K562 treated with DMSO at 1 percent for 48 hours (cell line): ENCODE results near the gene RBMX2. TPM values are rescaled to one million over a fixed set of nuclear protein-coding genes. Genes with fewer than 3 reads are reported as not detected.

ENCODE experiments used
- total RNA-seq: library from RNA; unstranded; fragments of 300-600 nt; gene quantifications from 2 replicates; pipeline ENCODE4 v1.2.3, GENCODE V29; 2022; ENCODE audit warnings: low replicate concordance; ENCODE audit errors: extremely low read depth

RBMX2 gene
- not detected in 2 replicates for total RNA-seq

GRCh38 chrX:130401415-130402207 is at the start of gene RBMX2:
Gene RBMX2, plus strand, starts transcription at chrX:130401987. Its CDS starts 46 bp downstream, at chrX:130402033.

GRCh38 chrX:130385520-130385919 is 16.3 kb upstream of the RBMX2 start, which contains the start of gene GPR119:
Gene GPR119, minus strand, starts transcription at chrX:130385674. Its CDS starts 227 bp downstream, at chrX:130385447.

Other genes with a start within 250 kb of the RBMX2 start
- not detected in 2 replicates for gene AIFM1, start 236.1 kb upstream of the RBMX2 start, total RNA-seq
- gene RAB33A, start 230.0 kb upstream of the RBMX2 start, total RNA-seq: not detected in 2 replicates
- not detected in 2 replicates for gene ZNF280C, start 133.1 kb upstream of the RBMX2 start, total RNA-seq
- not detected in 2 replicates for gene SLC25A14, start 62.1 kb upstream of the RBMX2 start, total RNA-seq
- gene GPR119, start 16.3 kb upstream of the RBMX2 start, total RNA-seq: not detected in 2 replicates